SK-N-SH treated with all-trans-retinoic acid at 6 μM for 48 hours (cell line): ENCODE measurements around the gene PTTG1IP.

Experiments used
- ATAC-seq: fragments of 200-7000 bp; cut with Tn5 transposase; 3 replicates; pipeline ENCODE4 v1.9.1; 2020; ENCODE audit warnings: mild to moderate bottlenecking, moderate library complexity
- BACH2 ChIP-seq: fragments of 250-450 bp; sonication (Bioruptor Pico); IDR thresholded peaks from 2 replicates; pipeline ENCODE4 v1.9.0; 2021; ENCODE audit warnings: mild to moderate bottlenecking, borderline replicate concordance
- CSDC2 ChIP-seq: fragments of 250-450 bp; sonication (Bioruptor Pico); IDR thresholded peaks from 2 replicates; pipeline ENCODE4 v1.5.0; 2020; ENCODE audit warnings: mild to moderate bottlenecking, moderate library complexity
- ESRRG ChIP-seq: fragments of 250-450 bp; sonication (Bioruptor Pico); IDR thresholded peaks from 2 replicates; pipeline ENCODE4 v1.6.1; 2021; ENCODE audit warnings: mild to moderate bottlenecking
- ISL1 ChIP-seq: fragments of 250-450 bp; sonication (Bioruptor Pico); IDR thresholded peaks from 2 replicates; pipeline ENCODE4 v2.1.2; 2022; ENCODE audit warnings: mild to moderate bottlenecking, moderate library complexity
- OSR1 ChIP-seq: fragments of 250-450 bp; sonication (Bioruptor Pico); IDR thresholded peaks from 2 replicates; pipeline ENCODE4 v1.8.0; 2022; ENCODE audit warnings: moderate library complexity, mild to moderate bottlenecking, inconsistent platforms
- PPARA ChIP-seq: fragments of 250-450 bp; sonication (Bioruptor Pico); IDR thresholded peaks from 2 replicates; pipeline ENCODE4 v1.5.0; 2020; ENCODE audit warnings: mild to moderate bottlenecking, borderline replicate concordance
- TCF4 ChIP-seq: fragments of 250-450 bp; sonication (Bioruptor Pico); IDR thresholded peaks from 2 replicates; pipeline ENCODE4 v1.8.0; 2021; ENCODE audit warnings: mild to moderate bottlenecking, moderate library complexity, borderline replicate concordance
- TOX ChIP-seq: fragments of 250-450 bp; sonication (Bioruptor Pico); IDR thresholded peaks from 2 replicates; pipeline ENCODE4 v1.8.0; 2021; ENCODE audit warnings: mild to moderate bottlenecking, moderate library complexity, borderline replicate concordance
- ZC3H10 ChIP-seq: fragments of 250-450 bp; sonication (Bioruptor Pico); IDR thresholded peaks from 2 replicates; pipeline ENCODE4 v1.5.1; 2021; ENCODE audit warnings: mild to moderate bottlenecking, moderate library complexity
- ZFP3 ChIP-seq: fragments of 250-450 bp; sonication (Bioruptor Pico); IDR thresholded peaks from 2 replicates; pipeline ENCODE4 v1.5.0; 2020; ENCODE audit warnings: mild to moderate bottlenecking, moderate library complexity
- ZFP30 ChIP-seq: fragments of 450-650 bp; formaldehyde crosslinking; IDR thresholded peaks from 2 replicates; pipeline ENCODE4 v1.5.0; 2022; ENCODE audit warnings: mild to moderate bottlenecking, moderate library complexity
- ZNF565 ChIP-seq: fragments of 450-650 bp; formaldehyde crosslinking; conservative IDR thresholded peaks from 2 replicates; pipeline ENCODE4 v1.5.0; 2020; ENCODE audit warnings: low read depth, mild to moderate bottlenecking, moderate library complexity
- ZNF70 ChIP-seq: fragments of 450-650 bp; formaldehyde crosslinking; IDR thresholded peaks from 2 replicates; pipeline ENCODE4 v1.5.0; 2020; ENCODE audit warnings: mild to moderate bottlenecking, moderate library complexity
- TF ChIP-seq, protein P1 (sequence below): fragments of 250-450 bp; sonication (Bioruptor Pico); IDR thresholded peaks from 2 replicates; pipeline ENCODE4 v1.5.0; 2020; ENCODE audit warnings: mild to moderate bottlenecking, moderate library complexity
- TF ChIP-seq, protein P2 (sequence below): fragments of 250-450 bp; sonication (Bioruptor Pico); IDR thresholded peaks from 2 replicates; pipeline ENCODE4 v1.5.1; 2021; ENCODE audit warnings: mild to moderate bottlenecking, moderate library complexity
- TF ChIP-seq, protein P3 (sequence below): fragments of 250-450 bp; sonication (Bioruptor Pico); IDR thresholded peaks from 2 replicates; pipeline ENCODE4 v1.8.0; 2020; ENCODE audit warnings: mild to moderate bottlenecking, moderate library complexity, borderline replicate concordance
- TF ChIP-seq, protein P4 (sequence below): fragments of 250-450 bp; sonication (Bioruptor Pico); IDR thresholded peaks from 2 replicates; pipeline ENCODE4 v1.8.0; 2021; ENCODE audit warnings: low read depth, mild to moderate bottlenecking, moderate library complexity, borderline replicate concordance

The PTTG1IP gene

DNA sequence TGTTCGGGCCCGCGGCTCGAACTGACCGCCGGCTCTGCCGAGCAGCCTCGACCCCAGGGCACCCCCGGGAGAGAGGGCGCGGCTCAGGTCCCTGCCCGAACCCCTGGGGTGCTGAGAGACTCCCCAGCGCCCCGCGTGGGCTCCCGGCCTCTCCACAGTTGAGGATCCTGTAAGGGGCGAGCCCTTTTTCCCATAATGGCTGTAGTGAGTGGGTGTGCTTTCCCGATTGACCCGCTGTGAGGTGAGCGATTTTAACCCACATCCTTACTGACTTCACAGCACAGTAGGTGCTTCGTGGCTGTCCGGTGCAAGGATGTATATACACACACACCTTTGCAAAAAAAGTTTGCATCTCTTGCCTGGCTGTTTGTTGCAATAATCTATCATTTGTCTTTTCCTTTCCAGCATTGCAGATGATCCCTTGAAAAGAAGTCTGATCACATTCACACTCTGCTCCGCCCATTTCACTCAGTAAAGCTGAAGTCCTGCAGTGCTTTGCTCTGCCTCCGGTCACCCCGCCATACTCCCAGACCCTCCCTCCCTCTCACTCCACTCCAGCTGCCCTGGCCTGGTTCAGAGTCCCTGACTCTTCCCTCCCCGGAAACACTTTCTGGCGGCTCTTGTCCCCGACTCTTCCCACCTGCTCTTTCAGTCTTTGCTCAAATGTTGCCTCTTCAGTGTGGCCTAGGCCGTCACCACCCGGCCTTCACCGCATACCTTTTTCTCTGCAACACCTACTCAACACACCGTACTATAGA, 70.9 kb downstream of the PTTG1IP start (continued):
- TF ChIP-seq, protein P1, sequence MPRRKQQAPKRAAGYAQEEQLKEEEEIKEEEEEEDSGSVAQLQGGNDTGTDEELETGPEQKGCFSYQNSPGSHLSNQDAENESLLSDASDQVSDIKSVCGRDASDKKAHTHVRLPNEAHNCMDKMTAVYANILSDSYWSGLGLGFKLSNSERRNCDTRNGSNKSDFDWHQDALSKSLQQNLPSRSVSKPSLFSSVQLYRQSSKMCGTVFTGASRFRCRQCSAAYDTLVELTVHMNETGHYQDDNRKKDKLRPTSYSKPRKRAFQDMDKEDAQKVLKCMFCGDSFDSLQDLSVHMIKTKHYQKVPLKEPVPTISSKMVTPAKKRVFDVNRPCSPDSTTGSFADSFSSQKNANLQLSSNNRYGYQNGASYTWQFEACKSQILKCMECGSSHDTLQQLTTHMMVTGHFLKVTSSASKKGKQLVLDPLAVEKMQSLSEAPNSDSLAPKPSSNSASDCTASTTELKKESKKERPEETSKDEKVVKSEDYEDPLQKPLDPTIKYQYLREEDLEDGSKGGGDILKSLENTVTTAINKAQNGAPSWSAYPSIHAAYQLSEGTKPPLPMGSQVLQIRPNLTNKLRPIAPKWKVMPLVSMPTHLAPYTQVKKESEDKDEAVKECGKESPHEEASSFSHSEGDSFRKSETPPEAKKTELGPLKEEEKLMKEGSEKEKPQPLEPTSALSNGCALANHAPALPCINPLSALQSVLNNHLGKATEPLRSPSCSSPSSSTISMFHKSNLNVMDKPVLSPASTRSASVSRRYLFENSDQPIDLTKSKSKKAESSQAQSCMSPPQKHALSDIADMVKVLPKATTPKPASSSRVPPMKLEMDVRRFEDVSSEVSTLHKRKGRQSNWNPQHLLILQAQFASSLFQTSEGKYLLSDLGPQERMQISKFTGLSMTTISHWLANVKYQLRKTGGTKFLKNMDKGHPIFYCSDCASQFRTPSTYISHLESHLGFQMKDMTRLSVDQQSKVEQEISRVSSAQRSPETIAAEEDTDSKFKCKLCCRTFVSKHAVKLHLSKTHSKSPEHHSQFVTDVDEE (CRISPR knock-in tag), result no peak
- no peak for TF ChIP-seq ESRRG (CRISPR knock-in tag)
- no peak for TF ChIP-seq ZC3H10 (CRISPR knock-in tag)
- TF ChIP-seq ZNF565 (CRISPR knock-in tag), result no peak
- TF ChIP-seq, protein P2, sequence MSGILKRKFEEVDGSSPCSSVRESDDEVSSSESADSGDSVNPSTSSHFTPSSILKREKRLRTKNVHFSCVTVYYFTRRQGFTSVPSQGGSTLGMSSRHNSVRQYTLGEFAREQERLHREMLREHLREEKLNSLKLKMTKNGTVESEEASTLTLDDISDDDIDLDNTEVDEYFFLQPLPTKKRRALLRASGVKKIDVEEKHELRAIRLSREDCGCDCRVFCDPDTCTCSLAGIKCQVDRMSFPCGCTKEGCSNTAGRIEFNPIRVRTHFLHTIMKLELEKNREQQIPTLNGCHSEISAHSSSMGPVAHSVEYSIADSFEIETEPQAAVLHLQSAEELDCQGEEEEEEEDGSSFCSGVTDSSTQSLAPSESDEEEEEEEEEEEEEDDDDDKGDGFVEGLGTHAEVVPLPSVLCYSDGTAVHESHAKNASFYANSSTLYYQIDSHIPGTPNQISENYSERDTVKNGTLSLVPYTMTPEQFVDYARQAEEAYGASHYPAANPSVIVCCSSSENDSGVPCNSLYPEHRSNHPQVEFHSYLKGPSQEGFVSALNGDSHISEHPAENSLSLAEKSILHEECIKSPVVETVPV (CRISPR knock-in tag), result no peak

DNA sequence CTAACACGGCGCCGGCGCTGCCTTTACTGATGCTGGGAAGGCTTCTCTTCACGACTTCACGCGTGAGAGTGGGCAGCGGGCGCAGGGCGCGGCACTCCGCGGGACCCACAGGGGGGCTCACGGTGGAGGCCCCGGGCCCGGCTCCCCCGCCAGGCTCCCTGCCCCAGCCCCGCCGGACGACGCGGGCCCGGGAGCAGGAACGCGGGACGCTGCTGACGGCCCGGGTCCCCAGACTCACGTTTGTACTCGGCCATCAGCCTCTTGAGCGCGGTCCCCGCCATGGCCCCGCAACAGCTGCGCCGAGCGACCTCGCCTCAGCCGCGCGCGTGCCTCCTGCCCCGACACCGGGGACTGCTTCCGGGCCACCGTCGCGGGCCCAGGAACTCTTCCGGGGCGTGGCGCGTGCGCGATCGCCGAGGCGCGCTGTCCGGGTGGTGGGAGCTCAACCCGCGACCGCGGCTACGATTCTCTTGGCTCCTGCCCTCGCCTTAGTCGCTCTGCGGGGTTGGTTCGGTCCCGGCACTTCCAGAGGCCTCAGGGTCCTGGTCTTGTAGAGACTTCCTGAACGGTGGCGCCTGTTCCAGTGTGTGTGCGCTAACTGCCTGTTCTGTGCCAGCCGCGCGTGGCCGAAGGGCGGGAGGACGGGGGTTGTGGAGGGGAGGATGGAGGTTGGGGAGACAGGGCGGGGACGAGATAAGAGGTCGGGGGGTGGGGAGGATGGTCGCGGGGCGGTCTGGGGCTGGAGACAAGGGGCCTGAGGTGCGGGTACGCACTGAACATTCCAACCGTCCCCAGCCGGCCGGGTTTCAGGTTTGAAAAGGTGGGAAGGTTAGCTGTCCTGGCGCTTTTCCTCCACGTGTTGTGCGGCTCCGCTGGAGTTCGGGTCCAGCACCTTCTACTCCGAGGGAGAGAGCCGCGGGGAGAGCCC, 71.8 kb downstream of the PTTG1IP start, which contains the start of gene UBE2G2:
UBE2G2 (minus strand) TSS at position 353 of the 928 bp plus-strand sequence; CDS start at position 281, 72 bp downstream.
- peak; percentile 92 for ATAC-seq
- TF ChIP-seq OSR1 (CRISPR knock-in tag) (no peak), BACH2 (CRISPR knock-in tag) (no peak), ISL1 (CRISPR knock-in tag) (no peak), ZFP3 (CRISPR knock-in tag) (peak; percentile 45; the same call in 1 of the 2 replicates), TCF4 (CRISPR knock-in tag) (no peak), ZFP30 (CRISPR knock-in tag) (no peak), CSDC2 (CRISPR knock-in tag) (0 out of 2 replicates have a peak, but pooled peaks have one; percentile 67), TOX (no peak), ZNF70 (no peak), PPARA (CRISPR knock-in tag) (no peak)
- TF ChIP-seq, protein P1 (CRISPR knock-in tag), result peak; percentile 65; the same call in 1 of the 2 replicates
- TF ChIP-seq, protein P3, sequence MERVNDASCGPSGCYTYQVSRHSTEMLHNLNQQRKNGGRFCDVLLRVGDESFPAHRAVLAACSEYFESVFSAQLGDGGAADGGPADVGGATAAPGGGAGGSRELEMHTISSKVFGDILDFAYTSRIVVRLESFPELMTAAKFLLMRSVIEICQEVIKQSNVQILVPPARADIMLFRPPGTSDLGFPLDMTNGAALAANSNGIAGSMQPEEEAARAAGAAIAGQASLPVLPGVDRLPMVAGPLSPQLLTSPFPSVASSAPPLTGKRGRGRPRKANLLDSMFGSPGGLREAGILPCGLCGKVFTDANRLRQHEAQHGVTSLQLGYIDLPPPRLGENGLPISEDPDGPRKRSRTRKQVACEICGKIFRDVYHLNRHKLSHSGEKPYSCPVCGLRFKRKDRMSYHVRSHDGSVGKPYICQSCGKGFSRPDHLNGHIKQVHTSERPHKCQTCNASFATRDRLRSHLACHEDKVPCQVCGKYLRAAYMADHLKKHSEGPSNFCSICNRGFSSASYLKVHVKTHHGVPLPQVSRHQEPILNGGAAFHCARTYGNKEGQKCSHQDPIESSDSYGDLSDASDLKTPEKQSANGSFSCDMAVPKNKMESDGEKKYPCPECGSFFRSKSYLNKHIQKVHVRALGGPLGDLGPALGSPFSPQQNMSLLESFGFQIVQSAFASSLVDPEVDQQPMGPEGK (CRISPR knock-in tag), result no peak
- TF ChIP-seq, protein P4, sequence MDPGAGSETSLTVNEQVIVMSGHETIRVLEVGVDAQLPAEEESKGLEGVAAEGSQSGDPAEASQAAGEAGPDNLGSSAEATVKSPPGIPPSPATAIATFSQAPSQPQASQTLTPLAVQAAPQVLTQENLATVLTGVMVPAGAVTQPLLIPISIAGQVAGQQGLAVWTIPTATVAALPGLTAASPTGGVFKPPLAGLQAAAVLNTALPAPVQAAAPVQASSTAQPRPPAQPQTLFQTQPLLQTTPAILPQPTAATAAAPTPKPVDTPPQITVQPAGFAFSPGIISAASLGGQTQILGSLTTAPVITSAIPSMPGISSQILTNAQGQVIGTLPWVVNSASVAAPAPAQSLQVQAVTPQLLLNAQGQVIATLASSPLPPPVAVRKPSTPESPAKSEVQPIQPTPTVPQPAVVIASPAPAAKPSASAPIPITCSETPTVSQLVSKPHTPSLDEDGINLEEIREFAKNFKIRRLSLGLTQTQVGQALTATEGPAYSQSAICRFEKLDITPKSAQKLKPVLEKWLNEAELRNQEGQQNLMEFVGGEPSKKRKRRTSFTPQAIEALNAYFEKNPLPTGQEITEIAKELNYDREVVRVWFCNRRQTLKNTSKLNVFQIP (CRISPR knock-in tag), result no peak
